GM12801 (cell line): Measurements from ENCODE around the gene AUH.

Source experiments
- TF ChIP-seq, protein P1 (sequence below): IDR thresholded peaks from one replicate; pipeline ENCODE4 v1.5.1; 2011; ENCODE audit warnings: control low read depth; ENCODE audit not compliant: insufficient read length; ENCODE audit errors: extremely low read depth

Gene AUH

DNA sequence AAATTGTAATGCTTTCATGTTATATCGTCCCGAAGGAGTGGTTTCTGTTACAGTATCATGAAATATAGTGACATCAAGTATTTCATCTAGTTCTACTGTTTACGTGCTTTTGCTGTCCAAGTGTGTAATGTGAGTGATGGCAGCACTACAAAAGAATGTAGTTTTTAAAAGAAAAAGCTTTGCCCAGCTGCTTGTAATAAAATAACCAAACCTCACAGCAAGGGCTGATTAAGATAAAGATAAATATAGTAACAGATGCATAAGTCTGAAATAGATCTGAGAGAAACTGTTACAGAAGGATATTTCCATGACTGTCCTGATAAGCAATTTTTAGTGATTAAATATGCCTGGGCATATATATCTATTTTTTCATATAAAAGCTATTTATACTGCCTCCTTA, 106.4 kb downstream of the AUH start:
- TF ChIP-seq, protein P1, sequence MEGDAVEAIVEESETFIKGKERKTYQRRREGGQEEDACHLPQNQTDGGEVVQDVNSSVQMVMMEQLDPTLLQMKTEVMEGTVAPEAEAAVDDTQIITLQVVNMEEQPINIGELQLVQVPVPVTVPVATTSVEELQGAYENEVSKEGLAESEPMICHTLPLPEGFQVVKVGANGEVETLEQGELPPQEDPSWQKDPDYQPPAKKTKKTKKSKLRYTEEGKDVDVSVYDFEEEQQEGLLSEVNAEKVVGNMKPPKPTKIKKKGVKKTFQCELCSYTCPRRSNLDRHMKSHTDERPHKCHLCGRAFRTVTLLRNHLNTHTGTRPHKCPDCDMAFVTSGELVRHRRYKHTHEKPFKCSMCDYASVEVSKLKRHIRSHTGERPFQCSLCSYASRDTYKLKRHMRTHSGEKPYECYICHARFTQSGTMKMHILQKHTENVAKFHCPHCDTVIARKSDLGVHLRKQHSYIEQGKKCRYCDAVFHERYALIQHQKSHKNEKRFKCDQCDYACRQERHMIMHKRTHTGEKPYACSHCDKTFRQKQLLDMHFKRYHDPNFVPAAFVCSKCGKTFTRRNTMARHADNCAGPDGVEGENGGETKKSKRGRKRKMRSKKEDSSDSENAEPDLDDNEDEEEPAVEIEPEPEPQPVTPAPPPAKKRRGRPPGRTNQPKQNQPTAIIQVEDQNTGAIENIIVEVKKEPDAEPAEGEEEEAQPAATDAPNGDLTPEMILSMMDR: no peak

DNA sequence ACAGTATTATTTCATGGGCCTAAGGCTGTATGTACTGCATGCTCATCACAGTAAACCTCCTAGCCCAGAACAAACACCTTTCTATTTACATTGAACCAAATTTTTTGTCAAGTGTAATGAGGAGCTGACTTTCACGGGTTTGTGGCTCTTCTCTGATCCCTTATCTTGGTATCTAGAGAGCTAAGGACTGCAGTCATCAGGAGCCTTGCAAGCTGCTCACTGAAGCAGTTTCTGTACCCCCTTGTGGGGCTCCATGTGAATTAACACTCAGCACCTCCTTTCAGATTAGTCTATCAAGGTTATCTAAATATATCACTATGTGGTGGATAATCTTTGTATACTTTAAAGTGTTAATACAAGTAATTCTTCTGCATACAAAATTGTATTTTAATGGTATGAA, 108.2 kb downstream of the AUH start:
- TF ChIP-seq, protein P1: no peak

DNA sequence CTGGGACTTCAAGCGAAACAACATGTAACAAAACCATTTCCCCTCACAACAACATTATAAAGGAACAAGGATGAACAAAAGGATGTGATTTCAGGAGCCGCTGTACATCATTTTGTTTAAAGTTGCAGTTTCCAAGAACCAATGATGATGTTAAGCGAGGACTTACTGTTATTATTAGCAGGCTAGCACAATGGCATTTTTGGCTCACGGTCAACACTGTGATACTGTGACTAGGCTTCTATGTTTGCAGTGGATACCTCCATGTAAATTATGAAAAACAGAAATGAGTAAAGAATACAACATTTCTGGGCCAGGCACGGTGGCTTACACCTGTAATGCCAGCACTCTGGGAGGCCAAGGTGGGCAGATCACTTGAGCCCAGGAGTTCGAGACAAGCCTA, 113.0 kb downstream of the AUH start:
- TF ChIP-seq, protein P1: no peak

DNA sequence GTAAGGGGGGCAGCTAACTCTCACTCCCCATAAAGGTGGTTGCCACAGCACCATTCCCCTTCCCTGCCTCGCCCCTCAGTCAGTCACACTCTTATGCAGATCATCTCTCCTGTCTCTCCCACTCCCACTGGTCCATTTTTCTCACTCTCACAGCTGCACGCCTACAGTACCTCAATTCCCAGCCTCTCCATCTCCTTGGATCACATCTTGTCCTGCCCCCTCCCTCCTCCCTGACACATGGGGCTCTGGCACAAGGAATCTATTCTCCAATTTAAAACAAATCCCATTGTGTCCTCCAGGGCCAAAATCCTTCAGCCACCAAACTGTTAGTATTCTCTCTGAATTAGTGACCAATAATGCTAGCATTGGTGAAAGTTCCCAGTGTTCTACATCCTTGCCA, 114.4 kb downstream of the AUH start:
- TF ChIP-seq, protein P1: no peak

DNA sequence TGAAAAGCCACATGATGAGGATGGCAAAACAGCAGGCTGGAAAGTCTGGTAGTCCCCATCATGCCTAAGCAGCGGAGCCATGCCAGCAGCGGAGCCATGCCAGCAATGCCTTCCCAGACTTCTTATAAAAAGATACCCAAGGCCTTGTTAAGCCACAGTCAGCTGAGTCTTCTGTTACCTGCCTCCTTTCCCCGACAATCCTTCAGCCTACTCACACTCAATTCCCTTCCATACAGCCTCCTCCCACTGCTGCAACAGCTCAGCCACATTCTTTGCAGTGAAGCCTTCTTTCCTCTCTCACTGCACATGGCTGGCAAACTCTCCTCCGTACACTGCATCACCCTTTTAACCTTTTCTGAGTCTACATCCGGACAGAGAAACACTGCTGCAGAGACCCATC, 114.9 kb downstream of the AUH start:
- TF ChIP-seq, protein P1: no peak

DNA sequence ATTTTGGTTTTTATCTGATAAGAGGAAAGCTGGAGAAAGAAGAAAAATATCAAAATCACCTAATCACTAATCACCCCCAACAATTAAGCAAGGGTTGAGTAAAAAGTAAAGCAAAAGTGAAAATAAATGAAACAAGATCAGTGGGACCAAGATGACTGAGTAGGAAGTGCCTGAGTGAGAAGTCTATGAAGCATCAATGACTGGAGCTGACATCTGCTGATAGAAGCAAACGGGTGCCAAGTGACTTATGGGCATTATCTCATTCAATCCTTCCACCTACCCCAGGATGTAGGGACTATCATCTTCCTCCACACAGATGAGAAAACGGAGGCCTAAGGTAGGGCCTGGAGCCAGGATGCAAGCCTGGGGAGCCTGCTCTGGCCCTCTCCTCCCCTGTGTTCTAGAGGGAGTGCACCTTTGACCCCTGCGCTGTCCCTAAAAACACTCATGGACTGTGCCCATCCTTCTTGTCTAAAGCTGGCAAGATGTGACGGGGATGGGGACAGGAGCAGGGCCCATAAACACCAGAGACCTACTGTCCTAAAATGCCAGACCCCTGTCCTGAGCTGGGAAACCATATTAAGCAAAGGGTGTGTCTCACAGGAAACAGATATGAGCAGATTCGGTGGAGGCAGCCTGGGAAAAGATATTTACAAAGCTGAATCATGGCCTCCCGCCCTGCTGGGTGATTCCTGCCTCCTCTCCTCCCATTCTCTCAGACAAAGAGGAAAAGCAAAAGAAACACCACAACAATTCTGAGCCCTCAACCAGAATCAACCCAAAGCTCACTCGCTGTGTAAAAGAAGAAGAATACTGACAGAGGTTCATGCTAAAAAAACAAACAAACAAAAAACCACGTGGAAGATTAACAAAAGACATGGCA, 116.0 kb downstream of the AUH start:
- TF ChIP-seq, protein P1: no peak

DNA sequence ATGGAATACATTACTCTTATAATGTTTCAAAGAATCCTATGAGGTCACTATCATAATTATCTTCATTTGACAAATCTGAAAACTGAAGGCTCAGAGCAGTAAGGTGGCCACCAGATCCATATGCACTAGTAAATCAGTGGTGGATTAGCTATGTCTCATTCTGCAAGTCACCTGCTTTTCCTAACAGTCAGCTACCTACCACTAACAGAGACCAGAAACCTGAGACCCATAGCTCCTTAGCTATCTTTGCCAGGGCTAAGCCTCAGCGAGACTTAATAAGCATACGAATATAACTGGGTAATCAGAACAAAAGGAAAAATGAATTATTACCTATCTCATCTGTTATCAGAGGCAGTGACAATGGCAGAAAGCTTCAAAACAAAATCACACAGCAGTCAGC, 118.7 kb downstream of the AUH start:
- TF ChIP-seq, protein P1: no peak
